ENCODE measurements around the gene CDK11B.
"Not testable (repeated sequence)": the region's sequence is repeated elsewhere in the genome, so short reads cannot be mapped to it uniquely, and the experiment has no call there.

- TF ChIP-seq CTCF (IDR thresholded peaks at IDR 0.05; ENCODE audit: insufficient read depth, low read depth, low read length); EZH2 (IDR thresholded peaks at IDR 0.05; ENCODE audit: insufficient read depth, low read length): not testable (repeated sequence)
These were observed 41.3 kb upstream of the CDK11B start for GRCh38 chr1:1700067-1700466.
